K562 (cell line): ENCODE results near the gene ANKZF1. TPM values are rescaled to one million over a fixed set of nuclear protein-coding genes. Genes with fewer than 3 reads are reported as not detected.
A peak's percentile ranks its signal among the peaks of the same experiment; 100 is the strongest.

Source experiments
- DIDO1 ChIP-seq: fragments of 450-650 bp; IDR thresholded peaks from 2 replicates; pipeline ENCODE4 v1.6.1; 2016; ENCODE audit warnings: low read depth, missing biosample characterization, missing genetic modification characterization
- ETV6 ChIP-seq, 3 experiments: fragments of 150-350 bp in 1 of 3; sonication (generic) in 1 of 3; formaldehyde crosslinking in 1 of 3; IDR thresholded peaks; 2 replicates each; pipeline versions ENCODE4 v1.6.1 to v1.8.0; 2014 to 2022; ENCODE audit warnings: borderline replicate concordance in 2 of 3, low read depth in 2 of 3, antibody characterized with exemption in 1 of 3, low read length in 1 of 3, mild to moderate bottlenecking in 1 of 3, missing genetic modification reagents in 1 of 3
- FOSL1 ChIP-seq: fragments of 200-800 bp; sonication (Bioruptor generic); conservative IDR thresholded peaks from 2 replicates; pipeline ENCODE4 v1.6.1; 2016; ENCODE audit warnings: missing genetic modification characterization, missing compliant biosample characterization
- HMG20B ChIP-seq: fragments of 250-450 bp; sonication (Bioruptor Pico); IDR thresholded peaks from 2 replicates; pipeline ENCODE4 v1.5.0; 2021; ENCODE audit warnings: mild to moderate bottlenecking
- NFE2 ChIP-seq: IDR thresholded peaks from 2 replicates; pipeline ENCODE4 v1.6.1; 2014; ENCODE audit warnings: antibody characterized with exemption, low read depth
- POLR3A ChIP-seq: IDR thresholded peaks from 2 replicates; pipeline ENCODE4 v1.6.1; 2011; ENCODE audit warnings: borderline replicate concordance, mild to moderate bottlenecking, moderate library complexity; ENCODE audit not compliant: insufficient read length, insufficient read depth; ENCODE audit errors: extremely low read depth
- POU5F1 ChIP-seq: fragments of 150-350 bp; IDR thresholded peaks from 2 replicates; pipeline ENCODE4 v1.6.1; 2014; ENCODE audit warnings: borderline replicate concordance, low read length, low read depth, mild to moderate bottlenecking; ENCODE audit not compliant: partially characterized antibody
- ZNF146 ChIP-seq: IDR thresholded peaks from one replicate; pipeline ENCODE4 v1.6.1; 2018; ENCODE audit warnings: missing compliant biosample characterization; ENCODE audit not compliant: unreplicated experiment
- ZNF253 ChIP-seq: fragments of 250-450 bp; sonication (Bioruptor Pico); conservative IDR thresholded peaks from 2 replicates; pipeline ENCODE4 v1.6.1; 2021; ENCODE audit warnings: mild to moderate bottlenecking
- polyA plus RNA-seq, 8 experiments: library from polyadenylated mRNA; depleted of rRNA in 4 of 8; stranded (reverse) in 5 of 8; unstranded in 3 of 8; fragments of >200 nt; fragmentation: Nextera tagmentation in 2 of 8; fragmentation: Illumina TruSeq in 1 of 8; extraction: Ambion mirVana in 2 of 8; extraction: Trizol in 1 of 8; gene quantifications; 2 replicates each; pipeline versions ENCODE4 v1.2.1 to v1.2.3, GENCODE V29; 2011 to 2014; ENCODE audit warnings: inconsistent platforms in 1 of 8, missing spikeins in 1 of 8
- total RNA-seq, 7 experiments: library from RNA; depleted of rRNA in 6 of 7; stranded (reverse); fragments of >200 nt in 6 of 7; fragmentation: Illumina TruSeq in 2 of 7; extraction: Trizol in 2 of 7; gene quantifications; 2 replicates each; pipeline versions ENCODE4 v1.2.1 to v1.2.3, GENCODE V29; 2011 to 2021; ENCODE audit warnings: low replicate concordance in 1 of 7
- TF ChIP-seq, protein P1 (sequence below): fragments of 250-450 bp; sonication (Bioruptor Pico); IDR thresholded peaks from 2 replicates; pipeline ENCODE4 v1.4.0; 2020; ENCODE audit warnings: borderline replicate concordance
- TF ChIP-seq, protein P2 (sequence below): fragments of 250-450 bp; sonication (Bioruptor Pico); IDR thresholded peaks from 2 replicates; pipeline ENCODE4 v1.4.0; 2020
- TF ChIP-seq, protein P3 (sequence below): fragments of 450-650 bp; IDR thresholded peaks from 2 replicates; pipeline ENCODE4 v1.7.0; 2016; ENCODE audit warnings: borderline replicate concordance
- TF ChIP-seq, protein P4 (sequence below), 2 experiments: fragments of 200-800 bp in 1 of 2; sonication (Bioruptor generic) in 1 of 2; sonication (generic) in 1 of 2; formaldehyde crosslinking in 1 of 2; IDR thresholded peaks in 1 of 2; conservative IDR thresholded peaks in 1 of 2; 2 replicates each; pipeline versions ENCODE4 v1.5.0 to v1.6.1; 2016 to 2020; ENCODE audit warnings: missing compliant biosample characterization in 1 of 2, missing genetic modification characterization in 1 of 2, missing genetic modification reagents in 1 of 2

Gene ANKZF1
- total and polyA plus RNA-seq, 9 of the 15 experiments (the other 6 are each of a cell fraction or from before 2014, with no cell fraction given), result 3.1 to 60.6 (median 31.0) TPM

DNA sequence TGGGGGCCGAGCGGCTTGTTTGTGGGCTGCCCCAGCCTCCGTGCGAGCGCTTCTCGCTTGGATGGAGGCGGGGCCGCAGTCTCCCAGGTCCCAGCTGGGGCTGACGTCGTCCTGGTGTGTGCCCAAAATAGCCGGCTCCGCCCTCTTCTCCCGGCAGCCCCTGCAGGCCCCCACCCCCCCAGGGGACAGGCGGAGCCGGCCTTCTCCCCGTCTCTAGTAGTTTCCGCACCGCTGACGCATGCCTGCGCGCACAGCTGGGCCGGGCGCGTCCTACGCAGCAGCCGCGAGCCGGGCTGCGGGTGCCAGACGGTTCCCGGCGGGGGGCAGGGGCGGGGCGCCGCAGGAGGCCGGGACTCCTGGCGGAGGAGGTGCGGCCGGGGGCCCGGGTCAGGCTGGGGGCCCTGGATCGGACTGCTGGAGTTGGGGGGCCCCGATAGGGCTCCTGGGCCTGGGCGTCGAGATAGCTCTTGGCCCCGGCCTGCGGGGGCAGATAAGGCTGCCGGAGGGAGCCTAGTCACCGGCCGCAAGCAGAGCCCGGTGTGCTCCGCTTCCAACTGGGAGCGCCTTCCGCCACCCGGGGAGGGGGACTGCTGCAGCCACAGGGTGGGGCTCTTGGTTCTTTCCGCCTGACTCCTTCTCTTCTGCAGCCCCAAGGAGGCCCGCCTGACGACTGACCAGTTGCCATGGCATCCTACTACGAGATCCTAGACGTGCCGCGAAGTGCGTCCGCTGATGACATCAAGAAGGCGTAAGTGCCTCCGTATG lies 49.7 kb downstream of the ANKZF1 start, which contains the start of gene DNAJB2 (continued):
- TF ChIP-seq HMG20B (CRISPR knock-in tag) (no peak), ZNF253 (no peak), FOSL1 (tag) (peak; percentile 97), ZNF146 (CRISPR knock-in tag) (no peak), POLR3A (no peak), NFE2 (peak; percentile 86), POU5F1 (no peak), DIDO1 (tag) (no peak), ETV6 (IDR thresholded peaks at IDR 0.05; ENCODE audit: borderline replicate concordance in 1 of 2, low read depth in 2 of 2, low read length in 1 of 2) (0 out of 4 replicates have a peak, but pooled peaks of 1 of the 2 experiments have one; percentile 62), ETV6 (CRISPR knock-in tag; IDR thresholded peaks at IDR 0.05; ENCODE audit: borderline replicate concordance) (no peak)
- TF ChIP-seq, protein P1, sequence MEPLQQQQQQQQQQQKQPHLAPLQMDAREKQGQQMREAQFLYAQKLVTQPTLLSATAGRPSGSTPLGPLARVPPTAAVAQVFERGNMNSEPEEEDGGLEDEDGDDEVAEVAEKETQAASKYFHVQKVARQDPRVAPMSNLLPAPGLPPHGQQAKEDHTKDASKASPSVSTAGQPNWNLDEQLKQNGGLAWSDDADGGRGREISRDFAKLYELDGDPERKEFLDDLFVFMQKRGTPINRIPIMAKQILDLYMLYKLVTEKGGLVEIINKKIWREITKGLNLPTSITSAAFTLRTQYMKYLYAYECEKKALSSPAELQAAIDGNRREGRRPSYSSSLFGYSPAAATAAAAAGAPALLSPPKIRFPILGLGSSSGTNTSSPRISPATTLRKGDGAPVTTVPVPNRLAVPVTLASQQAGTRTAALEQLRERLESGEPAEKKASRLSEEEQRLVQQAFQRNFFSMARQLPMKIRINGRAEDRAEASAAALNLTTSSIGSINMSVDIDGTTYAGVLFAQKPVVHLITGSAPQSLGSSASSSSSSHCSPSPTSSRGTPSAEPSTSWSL (CRISPR knock-in tag), result no peak
- TF ChIP-seq, protein P2, sequence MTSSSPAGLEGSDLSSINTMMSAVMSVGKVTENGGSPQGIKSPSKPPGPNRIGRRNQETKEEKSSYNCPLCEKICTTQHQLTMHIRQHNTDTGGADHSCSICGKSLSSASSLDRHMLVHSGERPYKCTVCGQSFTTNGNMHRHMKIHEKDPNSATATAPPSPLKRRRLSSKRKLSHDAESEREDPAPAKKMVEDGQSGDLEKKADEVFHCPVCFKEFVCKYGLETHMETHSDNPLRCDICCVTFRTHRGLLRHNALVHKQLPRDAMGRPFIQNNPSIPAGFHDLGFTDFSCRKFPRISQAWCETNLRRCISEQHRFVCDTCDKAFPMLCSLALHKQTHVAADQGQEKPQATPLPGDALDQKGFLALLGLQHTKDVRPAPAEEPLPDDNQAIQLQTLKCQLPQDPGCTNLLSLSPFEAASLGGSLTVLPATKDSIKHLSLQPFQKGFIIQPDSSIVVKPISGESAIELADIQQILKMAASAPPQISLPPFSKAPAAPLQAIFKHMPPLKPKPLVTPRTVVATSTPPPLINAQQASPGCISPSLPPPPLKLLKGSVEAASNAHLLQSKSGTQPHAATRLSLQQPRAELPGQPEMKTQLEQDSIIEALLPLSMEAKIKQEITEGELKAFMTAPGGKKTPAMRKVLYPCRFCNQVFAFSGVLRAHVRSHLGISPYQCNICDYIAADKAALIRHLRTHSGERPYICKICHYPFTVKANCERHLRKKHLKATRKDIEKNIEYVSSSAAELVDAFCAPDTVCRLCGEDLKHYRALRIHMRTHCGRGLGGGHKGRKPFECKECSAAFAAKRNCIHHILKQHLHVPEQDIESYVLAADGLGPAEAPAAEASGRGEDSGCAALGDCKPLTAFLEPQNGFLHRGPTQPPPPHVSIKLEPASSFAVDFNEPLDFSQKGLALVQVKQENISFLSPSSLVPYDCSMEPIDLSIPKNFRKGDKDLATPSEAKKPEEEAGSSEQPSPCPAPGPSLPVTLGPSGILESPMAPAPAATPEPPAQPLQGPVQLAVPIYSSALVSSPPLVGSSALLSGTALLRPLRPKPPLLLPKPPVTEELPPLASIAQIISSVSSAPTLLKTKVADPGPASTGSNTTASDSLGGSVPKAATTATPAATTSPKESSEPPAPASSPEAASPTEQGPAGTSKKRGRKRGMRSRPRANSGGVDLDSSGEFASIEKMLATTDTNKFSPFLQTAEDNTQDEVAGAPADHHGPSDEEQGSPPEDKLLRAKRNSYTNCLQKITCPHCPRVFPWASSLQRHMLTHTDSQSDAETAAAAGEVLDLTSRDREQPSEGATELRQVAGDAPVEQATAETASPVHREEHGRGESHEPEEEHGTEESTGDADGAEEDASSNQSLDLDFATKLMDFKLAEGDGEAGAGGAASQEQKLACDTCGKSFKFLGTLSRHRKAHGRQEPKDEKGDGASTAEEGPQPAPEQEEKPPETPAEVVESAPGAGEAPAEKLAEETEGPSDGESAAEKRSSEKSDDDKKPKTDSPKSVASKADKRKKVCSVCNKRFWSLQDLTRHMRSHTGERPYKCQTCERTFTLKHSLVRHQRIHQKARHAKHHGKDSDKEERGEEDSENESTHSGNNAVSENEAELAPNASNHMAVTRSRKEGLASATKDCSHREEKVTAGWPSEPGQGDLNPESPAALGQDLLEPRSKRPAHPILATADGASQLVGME (CRISPR knock-in tag), result no peak
- TF ChIP-seq, protein P3, sequence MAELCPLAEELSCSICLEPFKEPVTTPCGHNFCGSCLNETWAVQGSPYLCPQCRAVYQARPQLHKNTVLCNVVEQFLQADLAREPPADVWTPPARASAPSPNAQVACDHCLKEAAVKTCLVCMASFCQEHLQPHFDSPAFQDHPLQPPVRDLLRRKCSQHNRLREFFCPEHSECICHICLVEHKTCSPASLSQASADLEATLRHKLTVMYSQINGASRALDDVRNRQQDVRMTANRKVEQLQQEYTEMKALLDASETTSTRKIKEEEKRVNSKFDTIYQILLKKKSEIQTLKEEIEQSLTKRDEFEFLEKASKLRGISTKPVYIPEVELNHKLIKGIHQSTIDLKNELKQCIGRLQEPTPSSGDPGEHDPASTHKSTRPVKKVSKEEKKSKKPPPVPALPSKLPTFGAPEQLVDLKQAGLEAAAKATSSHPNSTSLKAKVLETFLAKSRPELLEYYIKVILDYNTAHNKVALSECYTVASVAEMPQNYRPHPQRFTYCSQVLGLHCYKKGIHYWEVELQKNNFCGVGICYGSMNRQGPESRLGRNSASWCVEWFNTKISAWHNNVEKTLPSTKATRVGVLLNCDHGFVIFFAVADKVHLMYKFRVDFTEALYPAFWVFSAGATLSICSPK, result no peak
- TF ChIP-seq, protein P4, sequence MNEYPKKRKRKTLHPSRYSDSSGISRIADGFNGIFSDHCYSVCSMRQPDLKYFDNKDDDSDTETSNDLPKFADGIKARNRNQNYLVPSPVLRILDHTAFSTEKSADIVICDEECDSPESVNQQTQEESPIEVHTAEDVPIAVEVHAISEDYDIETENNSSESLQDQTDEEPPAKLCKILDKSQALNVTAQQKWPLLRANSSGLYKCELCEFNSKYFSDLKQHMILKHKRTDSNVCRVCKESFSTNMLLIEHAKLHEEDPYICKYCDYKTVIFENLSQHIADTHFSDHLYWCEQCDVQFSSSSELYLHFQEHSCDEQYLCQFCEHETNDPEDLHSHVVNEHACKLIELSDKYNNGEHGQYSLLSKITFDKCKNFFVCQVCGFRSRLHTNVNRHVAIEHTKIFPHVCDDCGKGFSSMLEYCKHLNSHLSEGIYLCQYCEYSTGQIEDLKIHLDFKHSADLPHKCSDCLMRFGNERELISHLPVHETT (CRISPR knock-in tag; conservative IDR thresholded peaks at IDR 0.05 in 1 of 2, IDR thresholded peaks at IDR 0.05 in 1 of 2), result peak in 1 of 2 experiments; percentile 99; a peak in 2 of 4 replicates
